ENCODE results near the gene NPFFR1.

Gene NPFFR1

DNA sequence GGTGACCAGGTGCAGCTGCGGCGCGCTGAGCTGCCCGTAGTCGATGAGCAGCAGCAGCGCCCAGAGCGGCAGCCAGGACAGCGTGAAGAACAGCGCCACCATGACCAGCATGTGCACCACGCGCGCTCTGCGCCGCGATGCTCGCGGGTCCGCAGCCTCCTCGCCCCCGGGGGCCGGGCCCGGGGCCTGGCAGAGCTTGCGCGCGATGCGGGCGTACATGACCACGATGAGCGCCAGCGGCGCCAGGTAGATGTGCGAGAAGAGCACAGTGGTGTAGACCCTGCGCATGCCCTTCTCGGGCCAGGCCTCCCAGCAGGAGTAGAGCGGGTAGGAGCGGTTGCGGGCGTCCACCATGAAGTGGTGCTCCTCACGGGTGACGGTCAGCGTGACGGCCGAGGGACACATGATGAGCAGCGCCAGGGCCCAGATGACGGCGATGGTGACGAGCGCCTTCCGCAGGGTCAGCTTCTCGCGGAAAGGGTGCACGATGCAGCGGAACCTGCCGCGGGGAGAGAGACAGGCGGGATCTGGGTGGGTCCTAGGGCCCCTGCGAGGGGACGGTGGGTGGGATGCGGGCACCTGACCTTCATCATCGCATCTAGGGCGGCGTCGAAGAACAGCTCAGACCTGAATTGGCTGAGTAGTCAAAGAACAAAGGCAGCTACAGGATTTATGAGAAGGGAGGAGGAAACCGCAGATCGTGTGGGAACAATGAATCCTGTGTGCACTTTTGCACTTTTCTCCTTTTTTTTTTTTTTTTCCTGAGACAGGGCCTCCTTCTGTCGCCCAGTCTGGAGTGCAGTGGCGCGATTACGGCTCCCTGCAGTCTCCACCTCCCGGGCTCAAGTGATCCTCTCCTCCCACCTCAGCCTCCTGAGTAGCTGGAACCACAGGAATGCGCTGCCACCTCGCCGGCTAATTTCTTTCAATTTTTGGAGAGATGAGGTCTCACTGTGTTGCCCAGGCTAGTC is 28.2 kb downstream of the NPFFR1 start:
- H3K36me3 ChIP-seq: no peaks in the 10 kb centered on the region
- H3K9me3 ChIP-seq: no peaks in the 10 kb centered on the region
- peaks cover 87% of the 10 kb centered on the region for H3K27me3 ChIP-seq
- peaks cover 10 to 18% of the 10 kb centered on the region in 2 experiments for H3K4me1 ChIP-seq (ENCODE audit: control insufficient read depth in 1 of 2, insufficient read depth in 1 of 2, low read depth in 1 of 2, low read length in 1 of 2)
- no peak overlapping the region for H3K27ac ChIP-seq
- TF ChIP-seq, protein P1, sequence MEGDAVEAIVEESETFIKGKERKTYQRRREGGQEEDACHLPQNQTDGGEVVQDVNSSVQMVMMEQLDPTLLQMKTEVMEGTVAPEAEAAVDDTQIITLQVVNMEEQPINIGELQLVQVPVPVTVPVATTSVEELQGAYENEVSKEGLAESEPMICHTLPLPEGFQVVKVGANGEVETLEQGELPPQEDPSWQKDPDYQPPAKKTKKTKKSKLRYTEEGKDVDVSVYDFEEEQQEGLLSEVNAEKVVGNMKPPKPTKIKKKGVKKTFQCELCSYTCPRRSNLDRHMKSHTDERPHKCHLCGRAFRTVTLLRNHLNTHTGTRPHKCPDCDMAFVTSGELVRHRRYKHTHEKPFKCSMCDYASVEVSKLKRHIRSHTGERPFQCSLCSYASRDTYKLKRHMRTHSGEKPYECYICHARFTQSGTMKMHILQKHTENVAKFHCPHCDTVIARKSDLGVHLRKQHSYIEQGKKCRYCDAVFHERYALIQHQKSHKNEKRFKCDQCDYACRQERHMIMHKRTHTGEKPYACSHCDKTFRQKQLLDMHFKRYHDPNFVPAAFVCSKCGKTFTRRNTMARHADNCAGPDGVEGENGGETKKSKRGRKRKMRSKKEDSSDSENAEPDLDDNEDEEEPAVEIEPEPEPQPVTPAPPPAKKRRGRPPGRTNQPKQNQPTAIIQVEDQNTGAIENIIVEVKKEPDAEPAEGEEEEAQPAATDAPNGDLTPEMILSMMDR (IDR thresholded peaks at IDR 0.05): no peak
- no peak overlapping the region for H3K4me3 ChIP-seq (ENCODE audit: low read depth in 1 of 2, low read length in 1 of 2)

DNA sequence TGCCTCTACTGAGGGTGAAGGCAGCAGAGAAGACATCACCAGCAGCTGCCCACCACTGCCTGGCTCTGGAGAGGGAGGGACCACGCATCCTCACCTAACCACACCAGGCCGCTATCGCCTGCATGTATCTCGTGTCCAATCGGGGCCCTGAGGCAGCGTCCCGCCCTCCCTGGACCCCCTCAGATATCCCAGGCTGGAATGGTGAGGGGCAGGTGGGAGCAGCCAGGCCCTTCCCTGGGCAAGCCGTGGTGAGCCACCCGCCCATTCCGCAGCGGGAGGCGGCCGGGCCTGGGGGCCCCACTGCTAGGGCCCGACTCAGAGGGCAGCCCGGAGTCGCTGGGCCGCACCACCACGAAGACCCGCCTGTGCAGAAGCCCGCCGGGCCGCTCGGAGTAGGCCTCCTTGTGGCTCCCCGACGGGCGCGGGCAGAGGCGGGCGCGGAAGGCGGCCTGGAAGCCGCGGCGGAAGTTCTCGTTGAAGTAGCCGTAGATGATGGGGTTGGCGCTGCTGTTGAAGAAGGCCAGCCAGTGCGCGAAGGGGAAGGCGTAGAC is 29.0 kb downstream of the NPFFR1 start:
- H3K4me1 ChIP-seq (ENCODE audit: control insufficient read depth in 1 of 2, insufficient read depth in 1 of 2, low read depth in 1 of 2, low read length in 1 of 2): peaks cover 10 to 18% of the 10 kb centered on the region in 2 experiments
- no peak overlapping the region for H3K4me3 ChIP-seq (ENCODE audit: low read depth in 1 of 2, low read length in 1 of 2)
- no peaks in the 10 kb centered on the region for H3K36me3 ChIP-seq
- H3K27me3 ChIP-seq: peaks cover 79% of the 10 kb centered on the region
- TF ChIP-seq, protein P1 (IDR thresholded peaks at IDR 0.05): no peak
- H3K27ac ChIP-seq: no peak overlapping the region
- H3K9me3 ChIP-seq: no peaks in the 10 kb centered on the region

DNA sequence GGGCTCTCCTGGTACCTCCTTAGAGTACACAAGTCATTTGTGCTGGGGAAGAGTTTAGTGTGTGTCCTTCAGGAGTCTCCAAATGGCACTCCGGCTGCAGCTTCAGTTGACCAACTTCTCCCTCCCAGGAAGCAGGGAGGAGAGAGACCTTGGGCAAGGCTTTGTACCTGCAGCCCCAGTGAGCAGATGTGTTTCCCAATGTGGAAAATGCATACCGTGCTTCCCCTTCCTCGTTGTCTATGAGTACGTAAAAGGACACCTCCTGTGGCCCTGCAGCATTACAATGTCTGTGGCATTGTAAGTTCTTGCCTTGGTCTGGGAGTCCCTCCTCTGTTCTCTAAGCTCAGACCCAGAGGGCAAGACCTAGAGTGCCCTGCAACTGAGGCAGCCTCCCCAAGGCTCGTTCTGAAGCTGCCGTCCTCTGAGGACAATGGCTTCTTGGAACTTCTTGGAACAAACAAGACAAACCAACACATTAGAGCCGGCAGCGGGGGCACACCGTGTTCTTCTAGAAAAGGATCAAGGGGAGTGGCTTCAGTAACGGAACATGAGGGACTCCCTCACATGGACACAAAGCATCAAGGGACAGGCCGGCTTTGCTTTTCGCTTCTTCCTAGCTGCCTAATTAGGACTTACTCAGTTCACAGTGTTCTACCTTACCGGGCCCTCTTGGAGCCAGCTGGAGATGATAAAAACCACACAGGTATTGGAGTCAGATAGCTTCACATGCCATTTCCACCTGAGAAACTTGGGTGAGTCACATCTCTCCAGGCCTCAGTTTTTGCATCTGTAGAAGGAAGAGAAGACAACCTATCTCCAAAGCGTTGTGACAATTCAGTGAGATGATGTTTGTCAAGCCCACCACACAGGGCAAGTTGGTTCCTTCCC is 29.7 kb downstream of the NPFFR1 start:
- Histone ChIP-seq H3K4me1 (ENCODE audit: control insufficient read depth in 1 of 2, insufficient read depth in 1 of 2, low read depth in 1 of 2, low read length in 1 of 2) (peaks cover 10 to 18% of the 10 kb centered on the region in 2 experiments), H3K4me3 (ENCODE audit: low read depth in 1 of 2, low read length in 1 of 2) (no peak overlapping the region), H3K27me3 (peaks cover 76% of the 10 kb centered on the region), H3K36me3 (no peaks in the 10 kb centered on the region), H3K27ac (no peak overlapping the region), H3K9me3 (no peaks in the 10 kb centered on the region)
- TF ChIP-seq, protein P1 (IDR thresholded peaks at IDR 0.05): no peak

DNA sequence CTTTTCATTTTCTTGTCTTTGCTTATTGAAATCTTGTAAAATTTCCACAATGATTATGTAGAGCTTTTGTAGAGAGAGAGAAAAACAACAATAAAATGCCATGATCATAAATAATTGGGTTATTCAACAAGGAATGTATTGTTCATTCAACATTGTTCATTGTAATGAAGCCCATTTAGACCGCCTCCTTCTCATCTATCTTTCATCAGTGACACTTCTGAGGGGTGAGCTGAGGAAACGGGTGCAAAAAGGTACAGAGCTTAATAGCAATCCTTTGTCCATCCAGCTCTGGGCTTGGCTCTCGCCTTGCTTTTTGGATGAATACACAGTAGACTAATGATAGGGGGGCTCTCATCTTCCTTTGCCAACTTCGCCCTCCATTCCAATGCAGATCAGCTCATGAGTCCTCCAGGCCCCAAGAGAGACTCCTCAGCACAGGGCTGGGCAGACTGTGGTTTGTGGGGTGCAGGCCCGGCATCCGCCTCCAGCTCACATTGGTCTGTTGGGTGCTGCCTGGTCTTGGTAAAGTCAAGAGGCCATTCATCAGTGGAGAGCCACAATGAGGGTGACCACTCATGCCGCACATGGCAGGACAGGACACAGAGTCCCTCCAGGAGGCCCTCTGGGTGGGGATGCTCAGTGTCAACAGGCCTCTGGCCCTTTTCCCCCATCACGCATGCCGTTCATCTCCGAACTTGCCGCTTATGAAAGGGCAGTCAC is 32.7 kb downstream of the NPFFR1 start:
- Histone ChIP-seq H3K27me3 (peaks cover 70% of the 10 kb centered on the region), H3K36me3 (no peaks in the 10 kb centered on the region), H3K4me1 (ENCODE audit: control insufficient read depth in 1 of 2, insufficient read depth in 1 of 2, low read depth in 1 of 2, low read length in 1 of 2) (peaks cover 10 to 18% of the 10 kb centered on the region in 2 experiments), H3K9me3 (no peaks in the 10 kb centered on the region), H3K4me3 (ENCODE audit: low read depth in 1 of 2, low read length in 1 of 2) (no peak overlapping the region), H3K27ac (no peak overlapping the region)
- TF ChIP-seq, protein P1 (IDR thresholded peaks at IDR 0.05): no peak

DNA sequence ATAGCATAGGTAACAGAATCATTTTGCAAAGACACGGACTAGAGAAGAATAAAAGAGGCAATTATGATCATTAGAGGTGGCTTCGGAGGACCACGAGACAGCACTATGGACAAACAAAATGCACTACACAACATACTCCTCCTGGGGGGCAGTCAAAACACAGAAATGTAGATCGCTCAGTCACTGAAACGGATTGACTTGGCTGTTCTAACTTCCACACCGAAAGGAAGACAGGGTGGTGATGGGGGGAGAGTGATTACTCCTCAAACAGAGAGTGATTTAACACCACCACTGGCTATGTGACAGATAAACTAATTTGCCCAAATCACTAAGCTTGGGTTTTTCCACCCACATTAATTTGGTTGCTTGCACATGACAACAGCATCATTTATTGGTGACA is 36.4 kb downstream of the NPFFR1 start:
- Histone ChIP-seq H3K4me3 (ENCODE audit: low read depth in 1 of 2, low read length in 1 of 2) (no peak overlapping the region), H3K4me1 (ENCODE audit: control insufficient read depth in 1 of 2, insufficient read depth in 1 of 2, low read depth in 1 of 2, low read length in 1 of 2) (peaks cover 7 to 12% of the 10 kb centered on the region in 2 experiments), H3K27me3 (peaks cover 43% of the 10 kb centered on the region), H3K36me3 (no peaks in the 10 kb centered on the region), H3K27ac (no peak overlapping the region), H3K9me3 (no peaks in the 10 kb centered on the region)
- TF ChIP-seq, protein P1 (IDR thresholded peaks at IDR 0.05): no peak
